NCI-H2196 (cell line): Measurements from ENCODE around the gene NCCRP1.
"Not testable (repeated sequence)": the region's sequence is repeated elsewhere in the genome, so short reads cannot be mapped to it uniquely, and the experiment has no call there.

Experiments used
- DNase-seq: peaks from one replicate; lab custom pipeline; 2025; ENCODE audit not compliant: unreplicated experiment; lab: John Stamatoyannopoulos, UW

The NCCRP1 gene

DNA sequence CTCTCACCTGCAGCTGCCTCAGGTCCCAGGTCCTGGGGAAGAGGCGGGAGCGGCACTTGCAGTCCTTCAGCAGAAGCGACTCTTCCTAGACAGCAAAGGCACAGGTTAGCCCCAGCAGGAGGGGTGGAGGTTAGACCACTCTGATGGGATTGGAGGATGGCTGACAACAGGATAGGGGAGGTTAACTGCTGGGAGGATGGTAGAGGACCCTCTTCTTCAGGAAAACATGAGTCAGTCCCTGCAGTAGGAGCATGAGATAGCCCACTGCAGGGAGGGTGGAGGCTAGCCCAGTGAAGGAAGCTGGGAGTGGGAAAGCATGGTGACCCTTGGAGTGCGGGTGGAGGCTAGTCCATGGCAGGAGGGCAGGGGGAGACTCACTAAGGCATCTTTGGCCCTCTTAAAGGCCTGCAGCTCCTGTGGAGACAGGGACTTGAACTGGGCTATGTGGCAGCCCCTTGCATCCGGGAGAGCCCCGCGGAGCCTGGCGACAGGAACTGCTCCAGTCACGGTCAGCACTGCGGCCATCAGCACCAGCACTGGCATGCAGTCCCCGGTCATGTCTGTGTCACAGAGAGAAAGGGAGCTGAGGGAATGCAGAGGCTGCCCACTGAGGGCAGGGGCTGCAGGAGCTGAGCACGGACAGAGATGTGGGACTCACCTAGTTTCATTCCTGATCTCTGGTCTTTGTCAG lies 47.8 kb downstream of the NCCRP1 start, which contains the start of gene IFNL3:
TSS of gene IFNL3 (minus strand) at position 597 of the 691 bp plus-strand sequence. CDS start at position 558, 39 bp downstream.
- DNase-seq = not testable (repeated sequence)

DNA sequence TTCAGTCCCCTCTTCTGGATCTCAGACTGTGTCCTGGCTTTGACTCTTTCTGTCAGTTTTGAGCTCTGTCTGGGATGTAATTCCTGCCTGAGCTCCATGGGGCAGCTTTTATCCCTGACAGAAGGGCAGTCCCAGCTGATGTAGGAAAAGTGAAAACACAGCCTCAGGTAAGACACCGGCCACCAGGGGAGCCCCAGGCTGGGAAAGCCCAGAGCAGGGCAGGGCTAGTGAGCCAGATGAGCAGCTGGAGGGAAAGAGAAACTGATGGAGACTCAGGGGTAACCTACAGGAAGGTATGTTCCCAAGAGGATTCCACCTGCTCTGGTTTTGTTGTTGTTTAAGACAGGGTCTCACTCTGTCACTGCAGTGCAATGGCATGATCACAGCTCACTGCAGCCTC lies 48.4 kb downstream of the NCCRP1 start:
- DNase-seq = not testable (repeated sequence)

DNA sequence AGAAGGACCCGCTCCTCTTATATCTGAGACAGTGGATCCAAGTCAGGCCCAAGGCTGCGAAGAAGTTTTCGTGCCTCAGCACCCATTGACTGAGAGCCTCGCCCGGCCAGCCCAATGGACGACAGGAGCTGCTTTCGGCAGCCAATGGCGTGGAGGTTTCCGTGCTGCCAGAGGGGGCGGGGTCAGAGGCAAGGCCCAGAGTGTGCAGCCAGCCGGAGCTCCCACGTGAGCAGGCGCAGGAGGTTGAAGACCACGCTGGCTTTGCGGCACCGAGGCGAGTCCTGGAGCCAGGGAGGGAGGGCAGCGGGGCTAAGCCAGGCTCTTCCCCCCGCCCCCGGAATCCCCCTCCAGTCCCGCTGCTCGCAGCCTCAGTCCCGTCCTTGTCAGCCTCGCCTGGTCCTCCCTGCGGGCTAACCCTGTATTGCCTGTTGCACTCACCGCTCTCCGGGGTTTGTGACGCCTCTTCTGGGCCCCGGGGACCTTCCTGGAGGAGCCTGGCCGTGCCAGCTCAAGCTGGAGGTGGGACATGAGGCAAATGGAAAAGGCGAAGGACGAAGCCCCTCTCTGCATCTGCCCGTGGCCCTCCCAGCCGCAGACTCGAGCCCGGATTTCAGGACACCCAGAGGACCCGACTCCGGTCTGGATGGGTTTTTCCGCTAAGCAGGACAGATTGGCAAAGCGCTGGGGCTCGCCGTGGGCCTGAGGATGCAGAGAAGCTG lies 50.3 kb downstream of the NCCRP1 start:
- no peak for DNase-seq

DNA sequence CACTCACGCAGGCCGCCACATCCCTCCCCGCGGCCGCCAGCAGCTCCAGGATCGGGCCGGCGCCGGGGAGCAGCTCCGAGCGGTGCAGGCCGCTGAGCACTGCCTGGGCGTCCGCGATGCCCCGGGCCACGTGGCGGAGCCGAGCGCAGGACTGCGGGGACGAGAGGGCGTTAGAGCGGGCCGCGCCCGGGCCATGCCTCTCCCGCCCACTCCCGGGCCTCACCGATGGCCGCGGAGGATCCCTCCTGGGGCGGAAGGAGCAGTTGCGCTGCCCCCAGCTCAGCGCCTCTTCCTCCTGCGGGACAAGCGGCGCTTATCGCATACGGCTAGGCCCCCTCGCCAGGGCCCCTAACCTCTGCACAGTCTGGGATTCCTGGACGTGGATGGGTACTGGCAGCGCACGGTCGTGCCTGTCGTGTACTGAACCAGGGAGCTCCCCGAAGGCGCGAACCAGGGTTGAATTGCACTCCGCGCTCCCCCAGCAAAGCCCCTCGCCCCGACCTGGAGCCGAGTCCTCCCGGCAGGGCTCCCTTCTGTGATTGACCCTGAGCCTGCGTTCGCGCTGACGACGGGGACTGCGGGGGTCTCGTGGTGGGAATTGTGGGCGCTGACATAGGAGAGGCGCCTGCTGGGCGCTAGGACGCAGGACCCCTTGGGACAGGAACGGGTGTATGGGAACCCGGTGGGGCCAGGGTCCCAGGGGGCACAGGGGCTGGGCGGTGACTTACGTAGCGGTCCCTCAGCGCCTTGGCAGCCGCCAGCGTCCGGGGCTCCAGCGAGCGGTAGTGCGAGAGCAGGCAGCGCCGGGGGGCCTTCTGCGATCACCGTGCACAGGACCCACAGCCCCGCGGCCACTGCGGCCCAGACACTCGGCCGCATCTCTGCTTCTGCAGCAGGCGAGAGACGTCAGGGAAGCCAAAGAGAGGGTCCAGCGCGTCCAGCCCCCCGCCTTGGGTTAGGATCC lies 51.2 kb downstream of the NCCRP1 start:
- DNase-seq = no peak

DNA sequence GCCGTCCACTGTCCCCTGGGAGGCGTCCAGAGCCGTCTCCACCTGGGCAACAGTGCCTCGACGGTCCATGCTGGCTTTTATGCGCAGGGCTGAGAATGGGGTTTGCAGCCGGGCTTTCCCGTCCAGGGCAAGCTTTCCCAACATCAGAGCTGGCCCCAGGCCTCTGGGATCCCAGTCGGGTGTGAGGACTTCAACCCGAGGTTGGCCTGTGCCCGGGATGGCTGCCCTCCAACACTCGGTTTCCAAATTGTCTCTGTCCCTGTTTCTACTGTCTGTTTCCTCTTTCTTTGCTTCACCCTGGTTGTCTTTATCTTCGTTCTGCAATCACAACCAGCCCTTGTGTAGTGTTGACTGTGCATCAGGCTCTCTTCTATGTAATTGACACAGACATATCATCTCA lies 52.0 kb downstream of the NCCRP1 start, which contains the start of gene IFNL4:
TSS of gene IFNL4 (minus strand) at position 51 of the 400 bp plus-strand sequence.
- no peak for DNase-seq

DNA sequence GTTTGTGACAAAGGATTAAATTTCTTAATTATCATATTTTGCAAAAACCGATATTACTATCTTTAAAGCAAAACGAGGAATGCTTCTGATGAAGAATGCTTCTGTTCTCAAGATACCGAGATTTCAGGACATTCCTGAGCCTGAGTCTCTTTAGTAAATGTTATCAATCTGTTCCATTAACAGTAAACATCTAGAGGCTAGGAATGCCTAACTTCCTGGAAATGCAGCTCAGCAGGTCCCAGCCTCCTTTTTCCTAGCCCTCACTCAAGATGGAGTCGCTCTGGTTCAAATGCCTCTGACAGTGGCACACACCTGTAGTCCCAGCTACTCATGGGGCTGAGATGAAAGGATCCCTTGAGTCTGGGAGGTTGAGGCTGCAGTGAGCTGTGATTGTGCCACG lies 54.3 kb downstream of the NCCRP1 start:
- DNase-seq = no peak
